Stimulated activated effector memory CD8-positive, alpha-beta T cell treated with anti-CD3 and anti-CD28 coated beads, Interleukin-12 subunit alpha, Interleukin-12 subunit beta, amount 100 ng/mL, for 72 hours (primary cell): ENCODE results near the gene HES1.

ENCODE experiments used
- ATAC-seq: fragments of 150-1000 bp; cut with Tn5 transposase; 2 replicates; pipeline ENCODE4 v1.10.0; 2021
- DNase-seq, 2 donors: peaks; one replicate each; pipeline ENCODE4 v3.0.0; 2021 to 2022; ENCODE audit warnings: low spot score in 2 of 2
- H3K27ac Mint-ChIP-seq: one replicate; pipeline ENCODE4 v1.8.0; 2022; ENCODE audit warnings: mild to moderate bottlenecking, mixed read lengths
- H3K36me3 Mint-ChIP-seq: one replicate; pipeline ENCODE4 v1.8.0; 2022; ENCODE audit warnings: mild to moderate bottlenecking, mixed read lengths
- H3K4me1 Mint-ChIP-seq: one replicate; pipeline ENCODE4 v1.8.0; 2022; ENCODE audit warnings: mixed read lengths
- H3K4me3 Mint-ChIP-seq: one replicate; pipeline ENCODE4 v1.8.0; 2022; ENCODE audit warnings: mild to moderate bottlenecking, mixed read lengths
- H3K9me3 Mint-ChIP-seq: one replicate; pipeline ENCODE4 v1.8.0; 2022; ENCODE audit warnings: mixed read lengths

The HES1 gene

GRCh38 chr3:194178669-194179068, 42.7 kb downstream of the HES1 start:
- no peak for DNase-seq
- Mint-ChIP-seq H3K4me3 (no peak overlapping the region), H3K9me3 (no peaks in the 10 kb centered on the region), H3K27ac (no peak overlapping the region), H3K36me3 (no peaks in the 10 kb centered on the region), H3K4me1 (no peaks in the 10 kb centered on the region)
- no peak for ATAC-seq

- H3K27ac Mint-ChIP-seq = no peak overlapping the region
- H3K4me3 Mint-ChIP-seq = no peak overlapping the region
- DNase-seq = no peak
- H3K36me3 Mint-ChIP-seq = no peaks in the 10 kb centered on the region
- H3K9me3 Mint-ChIP-seq = no peaks in the 10 kb centered on the region
- no peak for ATAC-seq
- H3K4me1 Mint-ChIP-seq = no peaks in the 10 kb centered on the region
These were observed 44.6 kb downstream of the HES1 start for GRCh38 chr3:194180570-194180969.

GRCh38 chr3:194181612-194182529, 45.9 kb downstream of the HES1 start:
- H3K27ac Mint-ChIP-seq = no peak overlapping the region
- no peaks in the 10 kb centered on the region for H3K9me3 Mint-ChIP-seq
- no peaks in the 10 kb centered on the region for H3K36me3 Mint-ChIP-seq
- DNase-seq (no peak), ATAC-seq (no peak)
- H3K4me1 Mint-ChIP-seq = no peaks in the 10 kb centered on the region
- no peak overlapping the region for H3K4me3 Mint-ChIP-seq

- no peaks in the 10 kb centered on the region for H3K36me3 Mint-ChIP-seq
- H3K9me3 Mint-ChIP-seq = no peaks in the 10 kb centered on the region
- DNase-seq = no peak
- H3K4me1 Mint-ChIP-seq = no peaks in the 10 kb centered on the region
- H3K4me3 Mint-ChIP-seq = no peak overlapping the region
- ATAC-seq = no peak
- no peak overlapping the region for H3K27ac Mint-ChIP-seq
These were observed 47.3 kb downstream of the HES1 start for GRCh38 chr3:194183271-194183670.

GRCh38 chr3:194184265-194184751, 48.4 kb downstream of the HES1 start:
- ATAC-seq (no peak), DNase-seq (no peak)
- Mint-ChIP-seq H3K9me3 (no peaks in the 10 kb centered on the region), H3K27ac (no peak overlapping the region), H3K36me3 (no peaks in the 10 kb centered on the region), H3K4me3 (no peak overlapping the region), H3K4me1 (no peaks in the 10 kb centered on the region)

GRCh38 chr3:194184801-194185200, 48.9 kb downstream of the HES1 start:
- no peak overlapping the region for H3K4me3 Mint-ChIP-seq
- no peaks in the 10 kb centered on the region for H3K9me3 Mint-ChIP-seq
- H3K27ac Mint-ChIP-seq = no peak overlapping the region
- H3K36me3 Mint-ChIP-seq = no peaks in the 10 kb centered on the region
- ATAC-seq (no peak), DNase-seq (no peak)
- no peaks in the 10 kb centered on the region for H3K4me1 Mint-ChIP-seq

GRCh38 chr3:194185221-194185620, 49.3 kb downstream of the HES1 start:
- Mint-ChIP-seq H3K4me1 (no peaks in the 10 kb centered on the region), H3K4me3 (no peak overlapping the region), H3K36me3 (no peaks in the 10 kb centered on the region), H3K27ac (no peak overlapping the region), H3K9me3 (no peaks in the 10 kb centered on the region)
- DNase-seq (no peak), ATAC-seq (no peak)

GRCh38 chr3:194187233-194187944, 51.4 kb downstream of the HES1 start:
- no peaks in the 10 kb centered on the region for H3K9me3 Mint-ChIP-seq
- H3K4me3 Mint-ChIP-seq = no peak overlapping the region
- ATAC-seq (no peak), DNase-seq (no peak)
- no peak overlapping the region for H3K27ac Mint-ChIP-seq
- no peaks in the 10 kb centered on the region for H3K4me1 Mint-ChIP-seq
- no peaks in the 10 kb centered on the region for H3K36me3 Mint-ChIP-seq
